ENCODE results near the gene SAE1. TPM values are rescaled to one million over a fixed set of nuclear protein-coding genes. Genes with fewer than 3 reads are reported as not detected.
A peak's percentile ranks its signal among the peaks of the same experiment; 100 is the strongest.

The SAE1 gene
- total and polyA plus RNA-seq, 8 donors: 16.2 to 373 (median 43.5) TPM

DNA sequence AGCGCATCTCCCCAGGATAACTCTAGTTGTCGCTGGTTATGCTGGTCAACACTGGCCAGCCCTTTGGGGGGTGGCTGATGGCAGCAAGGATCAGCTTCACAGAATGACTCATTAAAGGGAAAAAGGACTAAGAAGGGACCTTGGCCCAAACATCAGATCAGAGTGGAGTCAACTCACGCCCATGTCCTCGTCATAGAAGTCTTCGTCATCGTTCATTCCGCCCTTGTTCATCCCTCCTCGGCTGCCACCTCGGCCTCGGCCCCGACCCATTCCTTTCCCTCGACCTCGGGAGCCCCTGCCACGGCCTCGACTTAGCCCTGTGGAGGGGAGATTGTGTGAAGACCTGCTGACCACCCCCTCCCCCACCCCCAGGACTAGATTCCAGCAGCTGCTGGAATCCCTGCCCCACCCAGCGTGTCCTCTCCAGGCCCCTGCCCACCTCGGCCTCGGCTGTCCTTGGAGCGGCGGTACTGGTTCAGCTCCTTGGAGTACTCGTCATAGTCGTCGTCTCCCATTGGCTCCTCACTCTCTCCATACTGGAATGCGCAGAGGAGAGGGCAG, 45.7 kb upstream of the SAE1 start:
- no peak overlapping the region for H3K4me3 ChIP-seq
- DNase-seq: no peak
- H3K27ac ChIP-seq: no peak overlapping the region
- no peaks in the 10 kb centered on the region for H3K27me3 ChIP-seq
- no peak for TF ChIP-seq POLR2AphosphoS5 (IDR thresholded peaks at IDR 0.05)
- TF ChIP-seq, protein P1, sequence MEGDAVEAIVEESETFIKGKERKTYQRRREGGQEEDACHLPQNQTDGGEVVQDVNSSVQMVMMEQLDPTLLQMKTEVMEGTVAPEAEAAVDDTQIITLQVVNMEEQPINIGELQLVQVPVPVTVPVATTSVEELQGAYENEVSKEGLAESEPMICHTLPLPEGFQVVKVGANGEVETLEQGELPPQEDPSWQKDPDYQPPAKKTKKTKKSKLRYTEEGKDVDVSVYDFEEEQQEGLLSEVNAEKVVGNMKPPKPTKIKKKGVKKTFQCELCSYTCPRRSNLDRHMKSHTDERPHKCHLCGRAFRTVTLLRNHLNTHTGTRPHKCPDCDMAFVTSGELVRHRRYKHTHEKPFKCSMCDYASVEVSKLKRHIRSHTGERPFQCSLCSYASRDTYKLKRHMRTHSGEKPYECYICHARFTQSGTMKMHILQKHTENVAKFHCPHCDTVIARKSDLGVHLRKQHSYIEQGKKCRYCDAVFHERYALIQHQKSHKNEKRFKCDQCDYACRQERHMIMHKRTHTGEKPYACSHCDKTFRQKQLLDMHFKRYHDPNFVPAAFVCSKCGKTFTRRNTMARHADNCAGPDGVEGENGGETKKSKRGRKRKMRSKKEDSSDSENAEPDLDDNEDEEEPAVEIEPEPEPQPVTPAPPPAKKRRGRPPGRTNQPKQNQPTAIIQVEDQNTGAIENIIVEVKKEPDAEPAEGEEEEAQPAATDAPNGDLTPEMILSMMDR (IDR thresholded peaks at IDR 0.05): no peak
- no peak for TF ChIP-seq POLR2A (IDR thresholded peaks at IDR 0.05)
- no peak for TF ChIP-seq EP300 (IDR thresholded peaks at IDR 0.05)
- H3K4me1 ChIP-seq: peaks cover 0 to 8% (median 2%) of the 10 kb centered on the region in 4 donors
- intact Hi-C loops (cut with DNase I; ENCODE audit: low total_unique reads): loop anchor here (5.0 kb wide), 1 partner anchor 37 kb away; no protein-coding TSS in a partner anchor
- H3K36me3 ChIP-seq: peaks cover 87 to 100% (median 100%) of the 10 kb centered on the region in 4 donors
- 89 to 96% (median 93%) methylated on average over 23 to 24 of the region's 24 CpGs for WGBS, 5 donors
- H3K9me3 ChIP-seq: no peaks in the 10 kb centered on the region

DNA sequence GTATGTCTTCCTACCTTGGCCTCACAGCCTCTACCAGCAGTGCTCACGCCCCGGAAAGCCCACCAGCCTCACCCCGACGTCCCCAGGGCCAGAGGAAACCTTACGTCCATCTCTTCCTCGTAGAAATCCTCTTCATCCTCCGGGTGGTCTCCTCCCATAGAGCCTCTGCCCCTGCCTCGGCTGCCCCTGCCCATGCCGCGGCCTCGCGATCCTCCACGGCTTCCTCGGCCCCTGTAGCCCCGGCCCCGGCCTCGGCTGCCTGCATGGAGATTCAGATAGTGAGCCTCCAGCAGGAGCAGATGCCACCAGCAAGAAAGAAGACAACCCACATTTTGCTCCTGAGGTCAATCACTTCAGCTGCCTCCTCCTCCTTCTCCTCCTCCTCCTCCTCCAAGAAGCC, 44.4 kb upstream of the SAE1 start:
- H3K9me3 ChIP-seq: no peaks in the 10 kb centered on the region
- peaks cover 89 to 100% (median 100%) of the 10 kb centered on the region in 4 donors for H3K36me3 ChIP-seq
- TF ChIP-seq, protein P1 (IDR thresholded peaks at IDR 0.05): no peak
- TF ChIP-seq POLR2A (IDR thresholded peaks at IDR 0.05) (no peak), POLR2AphosphoS5 (IDR thresholded peaks at IDR 0.05) (no peak), EP300 (IDR thresholded peaks at IDR 0.05) (no peak)
- H3K4me1 ChIP-seq: peaks cover 0 to 8% (median 0%) of the 10 kb centered on the region in 4 donors
- no peak for DNase-seq
- 92 to 98% (median 95%) methylated on average over 17 of the region's 17 CpGs for WGBS, 5 donors
- H3K27me3 ChIP-seq: no peaks in the 10 kb centered on the region
- H3K27ac ChIP-seq: peak overlapping the region in 1 of 5 donors; percentile 5
- intact Hi-C loops (cut with DNase I; ENCODE audit: low total_unique reads): no loop called here
- H3K4me3 ChIP-seq: no peak overlapping the region

DNA sequence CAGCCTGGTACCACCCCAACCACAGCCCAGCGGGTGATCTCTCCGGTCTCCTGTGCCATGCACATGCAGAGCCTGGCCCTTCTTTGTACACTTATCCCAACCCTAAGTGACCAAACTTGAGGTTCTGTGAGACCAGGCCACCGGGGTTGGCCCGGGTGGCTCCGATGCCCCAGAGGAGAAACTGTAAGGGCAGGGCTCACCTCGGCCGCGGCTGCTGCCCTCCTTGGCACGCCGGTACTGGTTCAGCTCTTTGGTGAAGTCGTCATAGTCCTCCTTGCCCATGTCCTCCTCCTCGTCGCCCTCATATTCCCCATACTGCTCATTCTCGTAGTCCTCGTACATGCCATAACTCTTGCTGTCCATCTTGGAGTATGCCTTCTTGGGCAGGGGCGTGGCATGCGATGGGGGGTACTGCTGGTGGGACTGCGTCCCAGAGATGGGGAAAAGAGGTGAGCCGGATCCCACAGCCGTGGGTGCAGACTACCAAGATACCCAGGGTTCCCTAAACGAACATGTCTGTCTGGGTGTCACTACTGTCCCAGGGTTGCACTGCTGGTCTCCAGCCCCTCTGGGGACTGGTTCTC, 40.8 kb upstream of the SAE1 start:
- DNase-seq: no peak
- 89 to 94% (median 93%) methylated on average over 21 of the region's 21 CpGs for WGBS, 5 donors
- intact Hi-C loops (cut with DNase I; ENCODE audit: low total_unique reads): no loop called here
- TF ChIP-seq, protein P1 (IDR thresholded peaks at IDR 0.05): no peak
- TF ChIP-seq EP300 (IDR thresholded peaks at IDR 0.05) (no peak), POLR2AphosphoS5 (IDR thresholded peaks at IDR 0.05) (no peak), POLR2A (IDR thresholded peaks at IDR 0.05) (no peak)
- no peaks in the 10 kb centered on the region for H3K27me3 ChIP-seq
- no peaks in the 10 kb centered on the region for H3K9me3 ChIP-seq
- peak overlapping the region; percentile 14 to 59 (median 41) for H3K27ac ChIP-seq
- H3K36me3 ChIP-seq: peaks cover 74 to 100% (median 94%) of the 10 kb centered on the region in 4 donors
- H3K4me1 ChIP-seq: peaks cover 11 to 18% (median 15%) of the 10 kb centered on the region in 4 donors
- no peak overlapping the region for H3K4me3 ChIP-seq

DNA sequence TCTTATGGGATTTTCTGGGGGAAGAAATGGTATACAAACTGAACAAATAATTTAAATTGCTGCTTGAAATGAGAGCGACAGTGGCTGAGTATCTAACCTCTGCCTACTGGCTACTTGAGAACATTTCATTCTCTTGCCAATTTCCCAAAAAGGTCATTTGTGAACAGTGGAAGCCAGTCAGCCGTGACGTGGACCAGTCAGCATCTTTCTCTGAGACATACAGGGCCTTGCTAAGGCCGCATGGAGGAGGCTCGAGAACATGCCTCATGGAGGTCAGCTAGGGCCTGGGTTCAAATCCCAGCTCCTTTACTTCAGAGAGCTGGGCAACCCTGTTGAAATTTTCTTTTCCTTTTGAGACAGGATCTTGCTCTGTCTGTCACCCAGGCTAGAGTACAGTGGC, 37.4 kb upstream of the SAE1 start:
- Histone ChIP-seq H3K4me3 (no peak overlapping the region), H3K9me3 (no peaks in the 10 kb centered on the region), H3K36me3 (peaks cover 45 to 66% (median 60%) of the 10 kb centered on the region in 4 donors), H3K27me3 (no peaks in the 10 kb centered on the region), H3K4me1 (peaks cover 45 to 52% (median 48%) of the 10 kb centered on the region in 4 donors), H3K27ac (peak overlapping the region in 4 of 5 donors; percentile 84 to 87 (median 86))
- intact Hi-C loops (cut with DNase I; ENCODE audit: low total_unique reads): no loop called here
- DNase-seq: no peak
- 65 to 86% (median 83%) methylated on average over 5 of the region's 5 CpGs for WGBS, 5 donors
- TF ChIP-seq POLR2AphosphoS5 (IDR thresholded peaks at IDR 0.05) (no peak), EP300 (IDR thresholded peaks at IDR 0.05) (no peak), POLR2A (IDR thresholded peaks at IDR 0.05) (no peak)
- TF ChIP-seq, protein P1 (IDR thresholded peaks at IDR 0.05): no peak

All from stomach (tissue), 9 donors.